Endothelial cell of hepatic sinusoid (primary cell): ENCODE measurements around the gene MARVELD3.

ENCODE experiments used
- in situ Hi-C: cut with HindIII; loops from 2 replicates; pipeline ENCODE4 v1.10.0; 2017; ENCODE audit warnings: low sequenced_read_pairs

Gene MARVELD3

GRCh38 chr16:71618429-71618828 is 7.6 kb upstream of the MARVELD3 start:
- in situ Hi-C loops: no loop called here

GRCh38 chr16:71622088-71622487 is 3.9 kb upstream of the MARVELD3 start:
- in situ Hi-C loops: no loop called here

GRCh38 chr16:71623597-71623996 is 2.4 kb upstream of the MARVELD3 start:
- in situ Hi-C loops: no loop called here

- in situ Hi-C loops: no loop called here
These were observed 702 bp upstream of the MARVELD3 start for GRCh38 chr16:71625113-71625850.

GRCh38 chr16:71626858-71627213 is 852 bp downstream of the MARVELD3 start:
- in situ Hi-C loops: no loop called here

GRCh38 chr16:71627731-71628181 is 1.8 kb downstream of the MARVELD3 start:
- in situ Hi-C loops: no loop called here

GRCh38 chr16:71628810-71629209 is 2.8 kb downstream of the MARVELD3 start:
- in situ Hi-C loops: no loop called here

GRCh38 chr16:71629278-71630016 is 3.5 kb downstream of the MARVELD3 start:
- in situ Hi-C loops: no loop called here

GRCh38 chr16:71630808-71631207 is 4.8 kb downstream of the MARVELD3 start:
- in situ Hi-C loops: no loop called here

GRCh38 chr16:71631776-71632175 is 5.8 kb downstream of the MARVELD3 start:
- in situ Hi-C loops: no loop called here

GRCh38 chr16:71635632-71636031 is 9.6 kb downstream of the MARVELD3 start:
- in situ Hi-C loops: no loop called here

- in situ Hi-C loops: no loop called here
These were observed 11.4 kb downstream of the MARVELD3 start for GRCh38 chr16:71637398-71637797.

- in situ Hi-C loops: no loop called here
These were observed 19.5 kb downstream of the MARVELD3 start for GRCh38 chr16:71645450-71645849.

- in situ Hi-C loops: no loop called here
These were observed 21.4 kb downstream of the MARVELD3 start for GRCh38 chr16:71647391-71647790.

GRCh38 chr16:71648162-71648561 is 22.2 kb downstream of the MARVELD3 start:
- in situ Hi-C loops: no loop called here

- in situ Hi-C loops: no loop called here
These were observed 22.9 kb downstream of the MARVELD3 start for GRCh38 chr16:71648921-71649320.

GRCh38 chr16:71649704-71650103 is 23.7 kb downstream of the MARVELD3 start:
- in situ Hi-C loops: no loop called here

- in situ Hi-C loops: no loop called here
These were observed 32.8 kb downstream of the MARVELD3 start for GRCh38 chr16:71658771-71659170.

GRCh38 chr16:71659471-71659870 is 33.5 kb downstream of the MARVELD3 start:
- in situ Hi-C loops: no loop called here

GRCh38 chr16:71666264-71666663 is 40.3 kb downstream of the MARVELD3 start:
- in situ Hi-C loops: no loop called here

- in situ Hi-C loops: no loop called here
These were observed 41.1 kb downstream of the MARVELD3 start for GRCh38 chr16:71666928-71667707.
